ENCODE results near the gene GPR158.

The GPR158 gene

GRCh38 chr10:25508112-25508815, 333.5 kb downstream of the GPR158 start:
- FAIRE-seq, result no peak
- no peak for TF ChIP-seq CTCF (IDR thresholded peaks at IDR 0.05; ENCODE audit: insufficient read depth, missing control alignments)
- DNase-seq (ENCODE audit: insufficient read length, low spot score), result no peak

- TF ChIP-seq CTCF (IDR thresholded peaks at IDR 0.05; ENCODE audit: insufficient read depth, missing control alignments), result no peak
- FAIRE-seq, result no peak
- DNase-seq (ENCODE audit: insufficient read length, low spot score), result no peak
Measured at GRCh38 chr10:25509151-25509550, 334.4 kb downstream of the GPR158 start.

- no peak for TF ChIP-seq CTCF (IDR thresholded peaks at IDR 0.05; ENCODE audit: insufficient read depth, missing control alignments)
- DNase-seq (ENCODE audit: insufficient read length, low spot score) (no peak), FAIRE-seq (no peak)
Measured at GRCh38 chr10:25522294-25522693, 347.5 kb downstream of the GPR158 start.

- peak; percentile 60 for TF ChIP-seq CTCF (IDR thresholded peaks at IDR 0.05; ENCODE audit: insufficient read depth, missing control alignments)
- no peak for DNase-seq (ENCODE audit: insufficient read length, low spot score)
- no peak for FAIRE-seq
Measured at GRCh38 chr10:25522946-25523608, 348.3 kb downstream of the GPR158 start.

GRCh38 chr10:25530306-25530705, 355.5 kb downstream of the GPR158 start:
- TF ChIP-seq CTCF (IDR thresholded peaks at IDR 0.05; ENCODE audit: insufficient read depth, missing control alignments), result no peak
- DNase-seq (ENCODE audit: insufficient read length, low spot score), result no peak
- no peak for FAIRE-seq

- no peak for DNase-seq (ENCODE audit: insufficient read length, low spot score)
- FAIRE-seq, result peak; percentile 38
- no peak for TF ChIP-seq CTCF (IDR thresholded peaks at IDR 0.05; ENCODE audit: insufficient read depth, missing control alignments)
Measured at GRCh38 chr10:25531457-25532061, 356.8 kb downstream of the GPR158 start.

- TF ChIP-seq CTCF (IDR thresholded peaks at IDR 0.05; ENCODE audit: insufficient read depth, missing control alignments), result no peak
- DNase-seq (ENCODE audit: insufficient read length, low spot score) (no peak), FAIRE-seq (no peak)
Measured at GRCh38 chr10:25532213-25532612, 357.4 kb downstream of the GPR158 start.
